ENCODE results near the gene LRBA.
"Not testable (repeated sequence)": the region's sequence is repeated elsewhere in the genome, so short reads cannot be mapped to it uniquely, and the experiment has no call there.

LRBA gene

DNA sequence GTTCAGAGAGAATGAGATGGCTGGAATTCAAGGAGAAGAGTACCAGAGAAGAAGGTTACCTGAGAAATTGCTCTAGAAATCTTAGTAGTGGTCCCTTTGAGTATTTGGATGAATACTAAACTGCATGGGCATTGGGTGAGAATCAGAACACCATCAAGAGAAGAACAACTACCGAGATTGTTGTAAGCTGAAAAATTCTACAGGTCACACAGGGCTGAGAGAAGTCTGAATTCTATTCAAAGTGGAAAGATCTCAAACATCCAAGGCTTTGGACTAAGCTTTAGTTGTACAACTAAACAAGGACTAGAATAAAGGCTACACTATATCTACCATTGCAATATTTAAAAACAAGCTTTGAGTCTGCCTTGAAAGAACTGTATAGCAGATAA lies 40.8 kb downstream of the LRBA start:
- DNase-seq: no peak

GRCh38 chr4:150973626-150974251 lies 41.3 kb downstream of the LRBA start:
- DNase-seq: no peak

GRCh38 chr4:150972592-150972991 lies 42.5 kb downstream of the LRBA start:
- no peak for DNase-seq

DNA sequence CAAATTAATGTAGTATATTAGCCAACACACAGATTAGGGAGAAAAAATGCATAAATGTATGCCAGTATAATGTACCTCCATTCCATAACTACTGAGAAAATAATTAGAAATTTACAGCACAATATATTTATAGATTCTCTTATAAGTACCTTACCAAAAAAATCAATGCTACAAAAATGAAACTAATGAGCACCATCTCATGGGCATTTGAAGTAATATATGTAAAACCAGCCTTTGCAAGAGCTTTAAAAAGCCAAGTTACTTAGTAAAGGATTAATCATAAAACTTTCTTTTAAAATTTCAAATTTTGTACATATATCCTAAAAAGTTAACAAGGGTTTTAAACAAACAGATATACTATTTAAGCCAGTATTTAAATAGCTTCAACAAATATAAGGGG lies 43.2 kb downstream of the LRBA start:
- DNase-seq: no peak

DNA sequence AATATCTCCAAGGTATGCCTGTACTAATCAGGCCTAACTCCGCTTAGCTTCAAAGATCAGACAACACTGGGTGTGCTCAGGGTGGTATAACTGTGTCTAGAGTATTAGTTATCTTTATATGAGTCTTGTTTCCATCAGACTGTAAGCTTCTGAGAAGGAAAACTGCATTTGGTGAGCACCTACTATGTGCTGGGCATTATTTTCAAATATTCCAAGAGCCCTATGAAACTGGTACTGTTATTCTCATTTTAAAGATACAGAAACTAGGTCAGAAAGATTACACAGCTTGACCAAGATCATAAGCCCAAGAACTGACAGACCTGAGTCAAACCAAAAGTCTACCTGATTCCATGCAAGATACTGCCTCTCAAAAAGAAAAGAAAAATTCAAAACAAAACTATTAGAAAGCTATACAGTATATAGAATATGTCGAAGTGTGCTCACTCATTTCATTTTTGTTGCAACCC lies 44.4 kb downstream of the LRBA start:
- no peak for DNase-seq

GRCh38 chr4:150964754-150965153 lies 50.3 kb downstream of the LRBA start:
- DNase-seq: no peak

DNA sequence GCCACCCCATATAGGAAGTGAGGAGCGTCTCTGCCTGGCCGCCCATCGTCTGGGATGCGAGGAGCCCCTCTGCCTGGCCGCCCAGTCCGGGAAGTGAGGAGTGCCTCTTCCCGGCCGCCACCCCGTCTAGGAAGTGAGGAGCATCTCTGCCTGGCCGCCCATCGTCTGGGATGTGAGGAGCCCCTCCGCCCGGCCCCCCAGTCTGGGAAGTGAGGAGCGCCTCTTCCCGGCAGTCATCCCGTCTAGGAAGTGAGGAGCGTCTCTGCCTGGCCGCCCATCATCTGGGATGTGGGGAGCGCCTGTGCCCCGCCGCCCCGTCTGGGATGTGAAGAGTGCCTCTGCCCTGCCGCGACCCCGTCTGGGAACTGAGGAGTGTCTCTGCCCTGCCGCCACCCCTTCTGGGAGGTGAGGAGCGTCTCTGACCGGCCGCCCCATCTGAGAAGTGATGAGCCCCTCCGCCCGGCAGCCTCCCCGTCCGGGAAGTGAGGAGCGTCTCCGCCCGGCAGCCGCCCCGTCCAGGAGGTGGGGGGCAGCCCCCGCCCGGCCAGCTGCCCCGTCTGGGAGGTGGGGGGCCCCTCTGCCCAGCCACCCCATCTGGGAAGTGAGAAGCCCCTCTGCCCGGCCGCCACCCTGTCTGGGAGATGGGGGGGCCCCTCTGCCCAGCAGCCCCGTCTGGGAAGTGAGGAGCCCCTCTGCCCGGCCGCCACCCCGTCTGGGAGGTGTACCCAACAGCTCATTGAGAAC lies 51.3 kb downstream of the LRBA start:
- not testable (repeated sequence) for DNase-seq

DNA sequence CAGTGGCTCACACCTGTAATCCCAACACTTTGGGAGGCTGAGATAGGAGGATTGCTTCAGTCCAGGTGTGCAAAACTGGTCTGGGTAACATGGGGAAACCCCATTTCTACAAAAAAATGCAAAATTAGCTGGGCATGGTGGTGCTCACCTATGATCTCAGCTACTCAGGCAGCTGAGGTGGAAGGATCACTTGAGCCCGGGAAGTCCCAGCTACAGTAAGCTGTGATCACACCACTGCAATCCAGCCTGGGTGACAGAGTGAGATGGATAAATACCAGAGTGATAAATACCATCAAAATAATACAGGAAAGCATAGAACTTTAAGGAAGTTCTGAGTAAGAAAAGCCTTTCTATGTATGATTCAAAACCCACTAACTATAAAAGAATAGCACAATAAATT lies 52.8 kb downstream of the LRBA start:
- DNase-seq: no peak

GRCh38 chr4:150961566-150961965 lies 53.5 kb downstream of the LRBA start:
- DNase-seq: no peak

DNA sequence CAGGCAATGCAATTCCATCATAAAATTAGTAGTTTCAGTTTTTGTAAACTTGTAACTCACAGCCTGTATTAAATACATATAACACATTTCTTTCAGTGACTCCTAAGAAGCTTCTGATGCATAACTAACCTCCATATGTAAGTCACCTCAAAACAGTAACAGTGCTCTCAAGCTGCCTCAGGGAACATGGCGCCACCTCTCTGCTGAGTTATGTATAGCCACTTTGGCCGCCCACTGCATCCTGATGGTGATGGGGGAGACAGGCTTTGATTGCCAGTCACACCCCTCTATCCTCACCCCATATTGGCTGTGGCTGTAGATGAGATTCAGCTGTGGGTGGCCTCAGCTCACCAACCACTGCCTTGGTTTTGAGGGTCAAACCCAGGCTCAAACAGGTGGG lies 54.3 kb downstream of the LRBA start:
- peak in 1 of 2 experiments; percentile 43 for DNase-seq

DNA sequence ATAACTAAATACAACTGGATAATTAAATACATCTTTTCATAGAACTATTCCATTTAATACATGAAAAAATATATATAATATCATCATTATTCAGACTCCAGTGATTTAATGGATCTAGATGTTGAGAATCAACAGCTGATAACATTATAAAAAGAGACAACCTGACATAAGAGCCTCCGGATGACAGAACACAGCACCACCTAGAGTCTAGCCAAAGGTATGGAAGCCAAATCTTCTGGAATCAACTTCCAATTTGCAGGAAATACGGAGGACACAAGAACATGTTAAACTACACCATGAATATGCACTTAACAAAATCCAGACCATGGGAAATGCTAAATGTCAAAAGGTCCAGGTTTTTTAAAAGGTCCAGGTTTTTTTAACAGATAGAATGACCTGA lies 55.0 kb downstream of the LRBA start:
- DNase-seq: peak in 1 of 2 experiments; percentile 44

DNA sequence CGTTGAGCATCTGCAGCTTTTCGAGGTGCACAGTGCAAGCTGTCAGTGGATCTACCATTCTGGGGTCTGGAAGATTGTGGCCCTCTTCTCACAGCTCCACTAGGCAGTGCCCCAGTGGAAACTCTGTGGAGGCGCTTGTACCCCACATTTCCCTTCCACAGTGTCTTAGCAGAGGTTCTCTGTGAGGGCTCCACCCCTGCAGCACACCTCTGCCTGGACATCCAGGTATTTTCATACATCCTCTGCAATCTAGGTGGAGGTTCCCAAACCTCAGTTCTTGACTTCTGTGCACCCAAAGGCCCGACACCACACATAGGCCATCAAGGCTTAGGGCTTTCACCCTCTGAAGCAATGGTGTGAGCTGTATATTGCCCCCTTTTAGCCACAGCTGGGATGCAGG lies 57.1 kb downstream of the LRBA start:
- not testable (repeated sequence) for DNase-seq

GRCh38 chr4:150957095-150957494 lies 58.0 kb downstream of the LRBA start:
- DNase-seq: not testable (repeated sequence)

DNA sequence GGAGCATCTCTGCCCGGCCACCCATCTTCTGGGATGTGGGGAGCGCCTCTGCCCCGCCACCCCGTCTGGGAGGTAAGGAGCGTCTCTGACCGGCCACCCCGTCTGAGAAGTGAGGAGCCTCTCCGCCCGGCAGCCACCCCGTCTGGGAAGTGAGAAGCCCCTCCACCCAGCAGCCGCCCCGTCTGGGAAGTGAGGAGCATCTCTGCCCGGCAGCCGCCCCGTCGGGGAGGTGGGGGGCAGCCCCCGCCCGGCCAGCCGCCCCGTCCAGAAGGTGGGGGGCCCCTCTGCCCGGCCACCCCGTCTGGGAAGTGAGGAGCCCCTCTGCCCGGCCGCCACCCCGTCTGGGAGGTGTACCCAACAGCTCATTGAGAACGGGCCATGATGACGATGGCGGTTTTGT lies 61.2 kb downstream of the LRBA start:
- DNase-seq: not testable (repeated sequence)

DNA sequence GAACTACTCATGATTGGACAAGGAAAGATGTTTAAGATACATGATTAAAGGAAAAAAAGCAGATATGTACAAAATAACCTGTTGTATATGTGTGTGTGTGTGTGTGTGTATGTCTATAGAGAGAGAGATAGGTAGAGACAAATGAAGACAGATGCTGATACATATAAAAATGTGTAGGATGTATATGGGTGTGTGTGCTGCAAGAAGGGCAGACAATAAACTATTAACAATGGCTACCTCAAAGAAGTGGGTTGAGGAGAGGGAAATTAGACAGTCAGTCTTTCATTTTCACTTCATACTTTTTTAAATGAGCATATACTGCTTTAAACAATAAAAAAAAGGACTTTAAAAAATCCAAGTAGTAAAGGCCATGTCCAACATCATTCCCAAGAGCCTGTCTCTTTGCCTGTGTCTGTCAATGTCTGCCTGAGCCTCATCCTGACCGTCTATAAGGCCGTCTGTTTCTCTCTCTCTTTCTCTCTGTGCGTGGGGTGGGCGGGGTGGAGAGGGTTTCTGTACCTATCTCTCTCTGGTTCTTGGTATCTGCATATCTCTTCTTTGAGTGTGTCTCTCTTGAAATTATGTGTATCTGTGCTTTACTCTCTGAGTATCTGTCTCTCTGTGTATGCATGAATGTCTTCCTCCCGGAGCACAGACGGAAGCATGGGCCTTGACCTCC lies 62.8 kb downstream of the LRBA start:
- DNase-seq: no peak

DNA sequence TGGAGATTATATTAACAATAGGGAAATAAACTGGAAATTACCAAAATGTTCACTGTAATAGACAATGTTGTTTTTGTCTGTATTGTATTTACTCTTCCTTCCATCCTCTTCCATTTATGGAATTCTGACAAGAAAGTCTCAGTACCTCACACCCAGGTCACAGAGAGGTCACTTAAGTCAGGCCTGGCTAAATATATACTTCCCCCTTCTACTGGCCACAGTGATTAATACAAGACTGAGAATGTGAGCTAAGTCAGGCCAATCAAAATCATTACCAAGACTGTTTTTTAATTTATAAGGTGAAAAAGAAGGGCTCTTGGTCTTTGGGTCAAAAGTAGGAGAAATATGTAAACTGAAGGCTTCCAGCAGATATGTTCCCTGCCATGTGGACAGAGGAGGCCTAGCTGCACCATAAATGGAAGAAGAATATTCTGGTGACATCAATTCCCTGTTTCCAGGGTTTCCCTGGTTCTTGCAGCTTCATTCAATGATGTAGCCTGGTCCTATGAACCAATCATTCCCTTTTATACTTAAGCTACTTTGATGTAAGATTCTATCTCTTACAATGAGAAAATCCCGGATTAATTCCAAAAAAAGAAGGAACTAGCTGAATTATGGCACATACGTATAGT lies 64.3 kb downstream of the LRBA start:
- DNase-seq: no peak

- DNase-seq: no peak
These were observed 65.1 kb downstream of the LRBA start for GRCh38 chr4:150949943-150950342.

- no peak for DNase-seq
These were observed 65.7 kb downstream of the LRBA start for GRCh38 chr4:150949342-150949741.

DNA sequence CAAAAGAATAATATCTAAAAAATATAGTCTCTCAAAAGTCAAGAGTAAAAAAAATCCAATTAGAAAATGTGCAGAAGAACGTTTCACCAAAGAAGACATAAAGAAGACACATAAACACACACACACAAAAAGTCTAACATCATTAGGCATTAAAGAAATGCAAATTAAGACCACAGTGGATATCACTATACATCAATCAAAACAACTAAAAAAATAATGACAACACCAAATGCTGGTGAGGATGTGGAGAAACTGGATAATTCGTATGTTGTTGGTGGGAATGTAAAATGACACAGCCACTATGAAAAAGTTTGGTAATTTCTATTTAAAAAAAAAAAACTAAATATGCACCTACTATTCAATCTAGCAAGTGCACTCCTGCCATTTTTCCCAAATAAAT lies 66.4 kb downstream of the LRBA start:
- no peak for DNase-seq

GRCh38 chr4:150948074-150948473 lies 67.0 kb downstream of the LRBA start:
- no peak for DNase-seq

DNA sequence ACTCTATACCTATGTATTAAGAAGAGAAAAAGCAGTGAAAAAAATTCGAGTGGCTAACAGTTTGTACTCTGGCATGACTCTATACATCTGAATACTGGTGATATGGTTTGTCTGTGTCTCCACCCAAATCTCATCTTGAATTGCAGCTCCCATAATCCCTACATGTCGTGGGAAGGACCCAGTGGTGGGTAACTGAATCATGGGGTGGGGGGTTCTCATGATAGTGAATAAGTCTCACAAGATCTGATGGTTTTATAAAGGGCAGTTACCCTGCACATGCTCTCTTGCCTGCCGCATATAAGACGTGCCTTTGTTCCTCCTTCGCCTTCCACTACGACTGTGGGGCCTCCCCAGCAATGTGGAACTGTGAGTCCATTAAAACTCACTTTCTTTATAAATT lies 70.4 kb downstream of the LRBA start:
- no peak for DNase-seq

DNA sequence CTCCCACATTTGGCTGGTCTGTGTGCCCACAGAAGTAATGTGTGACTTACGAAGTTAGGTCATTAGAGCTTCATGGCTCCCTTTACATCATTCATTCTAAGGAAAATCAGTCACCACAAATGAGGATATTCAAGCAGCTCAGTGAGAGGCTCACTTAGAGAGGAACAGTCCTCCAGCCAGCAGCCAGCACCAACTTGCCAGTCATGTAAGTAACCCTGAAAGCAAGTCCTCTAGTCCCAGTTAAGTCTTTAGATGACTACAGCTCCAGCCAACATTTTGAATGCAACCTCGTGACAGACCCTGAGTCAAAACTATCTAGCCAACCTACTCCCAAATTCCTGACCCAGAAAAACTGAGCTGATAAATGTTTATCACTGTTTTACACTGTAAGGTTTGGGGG lies 71.3 kb downstream of the LRBA start:
- DNase-seq: no peak

DNA sequence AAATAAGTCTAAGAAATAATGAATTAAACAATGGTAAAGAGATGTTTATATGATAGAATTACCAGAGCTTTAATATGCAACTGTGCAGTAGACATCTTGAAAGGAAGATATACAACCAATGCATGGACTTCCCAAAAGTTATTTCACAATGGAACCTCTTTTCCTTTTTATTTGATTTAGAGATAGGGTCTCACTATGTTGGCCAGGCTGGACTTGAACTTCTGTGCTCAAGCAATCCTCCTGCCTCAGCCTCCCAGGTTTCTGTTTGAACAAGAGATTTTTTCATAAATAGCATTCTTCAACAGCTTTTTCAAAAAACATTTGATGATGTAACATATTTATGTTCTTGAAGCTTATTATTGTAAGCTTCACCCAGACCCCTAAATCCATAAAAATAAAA lies 72.0 kb downstream of the LRBA start:
- no peak for DNase-seq

DNA sequence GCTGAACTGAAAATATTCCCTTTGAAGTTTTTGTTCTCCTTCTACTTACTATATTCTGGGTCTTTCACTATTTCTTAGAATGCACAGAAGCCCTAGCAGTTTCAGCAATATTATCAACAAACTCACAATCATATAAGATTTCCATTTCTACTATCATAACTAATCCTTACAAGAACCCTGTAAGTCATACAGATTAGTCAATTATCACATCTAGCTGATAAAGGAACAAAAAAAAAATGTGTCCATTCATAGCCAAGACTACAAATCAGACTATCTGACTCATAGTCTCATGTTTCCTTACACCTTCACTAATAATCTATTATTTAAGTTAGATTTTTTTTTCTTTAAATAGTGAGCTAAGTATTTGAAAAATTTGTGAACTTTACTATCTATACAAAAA lies 72.5 kb downstream of the LRBA start:
- no peak for DNase-seq

Data from NCI-H524 (cell line).